ENCODE data around the gene PLCZ1.
"Not testable (repeated sequence)": the region's sequence is repeated elsewhere in the genome, so short reads cannot be mapped to it uniquely, and the experiment has no call there.

PLCZ1 gene

GRCh38 chr12:18706798-18707197, 31.0 kb downstream of the PLCZ1 start:
- FAIRE-seq: no peak
- DNase-seq (ENCODE audit: insufficient read length, low spot score): no peak

GRCh38 chr12:18703911-18704310, 33.9 kb downstream of the PLCZ1 start:
- DNase-seq (ENCODE audit: insufficient read length, low spot score) (no peak), FAIRE-seq (no peak)

GRCh38 chr12:18703321-18703720, 34.5 kb downstream of the PLCZ1 start:
- DNase-seq (ENCODE audit: insufficient read length, low spot score) (no peak), FAIRE-seq (no peak)

- DNase-seq (ENCODE audit: insufficient read length, low spot score) (no peak), FAIRE-seq (no peak)
These were observed 37.5 kb downstream of the PLCZ1 start for GRCh38 chr12:18700271-18700670.

- DNase-seq (ENCODE audit: insufficient read length, low spot score) (no peak), FAIRE-seq (no peak)
These were observed 40.7 kb downstream of the PLCZ1 start for GRCh38 chr12:18696971-18697602.

- FAIRE-seq; DNase-seq (ENCODE audit: insufficient read length, low spot score): not testable (repeated sequence)
These were observed 43.8 kb downstream of the PLCZ1 start for GRCh38 chr12:18693986-18694385.

GRCh38 chr12:18690653-18691052, 47.2 kb downstream of the PLCZ1 start:
- DNase-seq (ENCODE audit: insufficient read length, low spot score): no peak
- no peak for FAIRE-seq

GRCh38 chr12:18689771-18690170, 48.0 kb downstream of the PLCZ1 start:
- FAIRE-seq (no peak), DNase-seq (ENCODE audit: insufficient read length, low spot score) (no peak)

GRCh38 chr12:18684430-18684829, 53.4 kb downstream of the PLCZ1 start:
- FAIRE-seq (no peak), DNase-seq (ENCODE audit: insufficient read length, low spot score) (no peak)

GRCh38 chr12:18683327-18684013, 54.3 kb downstream of the PLCZ1 start:
- DNase-seq (ENCODE audit: insufficient read length, low spot score) (no peak), FAIRE-seq (no peak)

- DNase-seq (ENCODE audit: insufficient read length, low spot score) (no peak), FAIRE-seq (no peak)
These were observed 56.0 kb downstream of the PLCZ1 start for GRCh38 chr12:18681818-18682217.

- FAIRE-seq: no peak
- DNase-seq (ENCODE audit: insufficient read length, low spot score): no peak
These were observed 60.7 kb downstream of the PLCZ1 start for GRCh38 chr12:18676996-18677588.

- DNase-seq (ENCODE audit: insufficient read length, low spot score) (no peak), FAIRE-seq (no peak)
These were observed 61.7 kb downstream of the PLCZ1 start for GRCh38 chr12:18676141-18676540.

- FAIRE-seq: no peak
- DNase-seq (ENCODE audit: insufficient read length, low spot score): no peak
These were observed 79.0 kb downstream of the PLCZ1 start for GRCh38 chr12:18658829-18659228.

- no peak for FAIRE-seq
These were observed 79.6 kb downstream of the PLCZ1 start for GRCh38 chr12:18658179-18658578.

GRCh38 chr12:18655351-18655750, 82.5 kb downstream of the PLCZ1 start:
- FAIRE-seq: no peak
- DNase-seq (ENCODE audit: insufficient read length, low spot score): no peak

More at GRCh38 chr12:18658179-18658578, 79.6 kb downstream of the PLCZ1 start:
- no peak for DNase-seq (ENCODE audit: insufficient read length, low spot score)

- no peak for FAIRE-seq
These were observed 84.3 kb downstream of the PLCZ1 start for GRCh38 chr12:18653465-18653864.

GRCh38 chr12:18652596-18652995, 85.2 kb downstream of the PLCZ1 start:
- no peak for FAIRE-seq
- no peak for DNase-seq (ENCODE audit: insufficient read length, low spot score)

More at GRCh38 chr12:18653465-18653864, 84.3 kb downstream of the PLCZ1 start:
- no peak for DNase-seq (ENCODE audit: insufficient read length, low spot score)

- FAIRE-seq: no peak
- no peak for DNase-seq (ENCODE audit: insufficient read length, low spot score)
These were observed 86.3 kb downstream of the PLCZ1 start for GRCh38 chr12:18651525-18651924.

- DNase-seq (ENCODE audit: insufficient read length, low spot score) (no peak), FAIRE-seq (no peak)
These were observed 91.4 kb downstream of the PLCZ1 start for GRCh38 chr12:18646286-18646890.

- DNase-seq (ENCODE audit: insufficient read length, low spot score) (no peak), FAIRE-seq (no peak)
These were observed 93.2 kb downstream of the PLCZ1 start for GRCh38 chr12:18644564-18644963.

- DNase-seq (ENCODE audit: insufficient read length, low spot score) (no peak), FAIRE-seq (no peak)
These were observed 94.1 kb downstream of the PLCZ1 start for GRCh38 chr12:18643681-18644080.
